A204.1 (cell line): Measurements from ENCODE around the gene FOXP4.

Experiments
- FAIRE-seq: peaks from 2 replicates; lab custom pipeline; 2012; peaks lifted over from hg19 to GRCh38; lab: Jason Lieb, UNC

FOXP4 gene

GRCh38 chr6:41630069-41630468, 83.9 kb downstream of the FOXP4 start:
- FAIRE-seq: no peak

GRCh38 chr6:41630946-41631345, 84.8 kb downstream of the FOXP4 start:
- FAIRE-seq: no peak

- no peak for FAIRE-seq
Measured at GRCh38 chr6:41633056-41633634, 87.0 kb downstream of the FOXP4 start.

- no peak for FAIRE-seq
Measured at GRCh38 chr6:41634657-41635056, 88.5 kb downstream of the FOXP4 start.

GRCh38 chr6:41635365-41635764, 89.2 kb downstream of the FOXP4 start:
- no peak for FAIRE-seq

- no peak for FAIRE-seq
Measured at GRCh38 chr6:41636833-41637193, 90.6 kb downstream of the FOXP4 start.

- FAIRE-seq: no peak
Measured at GRCh38 chr6:41637194-41638001, 91.2 kb downstream of the FOXP4 start.

GRCh38 chr6:41638002-41638934, 92.1 kb downstream of the FOXP4 start, which contains the start of gene MDFI:
MDFI (plus strand) TSS chr6:41638468; CDS start chr6:41638750, 282 bp downstream.
- FAIRE-seq: no peak

GRCh38 chr6:41638935-41639808, 93.0 kb downstream of the FOXP4 start:
- no peak for FAIRE-seq

GRCh38 chr6:41639809-41640371, 93.7 kb downstream of the FOXP4 start:
- no peak for FAIRE-seq

- no peak for FAIRE-seq
Measured at GRCh38 chr6:41640426-41640825, 94.2 kb downstream of the FOXP4 start.

GRCh38 chr6:41641352-41641925, 95.3 kb downstream of the FOXP4 start:
- FAIRE-seq: no peak

GRCh38 chr6:41642090-41642959, 96.1 kb downstream of the FOXP4 start:
- FAIRE-seq: no peak

- no peak for FAIRE-seq
Measured at GRCh38 chr6:41642960-41643898, 97.0 kb downstream of the FOXP4 start.

GRCh38 chr6:41643899-41644269, 97.7 kb downstream of the FOXP4 start:
- FAIRE-seq: no peak

GRCh38 chr6:41644297-41644879, 98.2 kb downstream of the FOXP4 start:
- FAIRE-seq: no peak

- FAIRE-seq: no peak
Measured at GRCh38 chr6:41645007-41645618, 98.9 kb downstream of the FOXP4 start.
